H9 (cell line): ENCODE results near the gene DMTF1. TPM values are rescaled to one million over a fixed set of nuclear protein-coding genes. Genes with fewer than 3 reads are reported as not detected.
"Not testable (repeated sequence)": the region's sequence is repeated elsewhere in the genome, so short reads cannot be mapped to it uniquely, and the experiment has no call there.

Source experiments
- DNase-seq: peaks from one replicate; pipeline ENCODE4 v3.0.0-alpha.2; 2017
- H2AFZ ChIP-seq: one replicate; pipeline ENCODE4 v1.6.1; 2013; ENCODE audit warnings: mild to moderate bottlenecking, low read length, control low read depth, moderate library complexity
- H2AK5ac ChIP-seq: 2 replicates; pipeline ENCODE4 v1.6.1; 2013; ENCODE audit warnings: low read length, control low read depth, mixed read lengths; ENCODE audit not compliant: insufficient read length
- H2BK120ac ChIP-seq: one replicate; pipeline ENCODE4 v1.6.1; 2013; ENCODE audit warnings: low read depth, mild to moderate bottlenecking, low read length, control low read depth, inconsistent platforms; ENCODE audit not compliant: poor library complexity, severe bottlenecking
- H2BK12ac ChIP-seq: 2 replicates; pipeline ENCODE4 v1.6.1; 2013; ENCODE audit warnings: low read length, control low read depth, mixed read lengths, low read depth; ENCODE audit not compliant: insufficient read length
- H2BK15ac ChIP-seq: 2 replicates; pipeline ENCODE4 v1.6.1; 2013; ENCODE audit warnings: low read depth, low read length, control low read depth
- H2BK20ac ChIP-seq: one replicate; pipeline ENCODE4 v1.6.1; 2013; ENCODE audit warnings: low read depth, mild to moderate bottlenecking, low read length, control low read depth, inconsistent platforms; ENCODE audit not compliant: poor library complexity, severe bottlenecking
- H2BK5ac ChIP-seq: 2 replicates; pipeline ENCODE4 v1.6.1; 2013; ENCODE audit warnings: low read length, control low read depth, mixed read lengths; ENCODE audit not compliant: insufficient read length
- H3K14ac ChIP-seq: 2 replicates; pipeline ENCODE4 v1.6.1; 2013; ENCODE audit warnings: low read length, control low read depth; ENCODE audit not compliant: insufficient read depth
- H3K18ac ChIP-seq: 2 replicates; pipeline ENCODE4 v1.6.1; 2013; ENCODE audit warnings: low read depth, mild to moderate bottlenecking, mixed read lengths, low read length, control low read depth; ENCODE audit not compliant: insufficient read length
- H3K23ac ChIP-seq: 2 replicates; pipeline ENCODE4 v1.6.1; 2013; ENCODE audit warnings: low read length, control low read depth, mixed read lengths, low read depth; ENCODE audit not compliant: insufficient read length
- H3K23me2 ChIP-seq: 2 replicates; pipeline ENCODE4 v1.6.1; 2013; ENCODE audit warnings: low read depth, mild to moderate bottlenecking, mixed read lengths, low read length, control low read depth; ENCODE audit not compliant: insufficient read length, poor library complexity, severe bottlenecking
- H3K27ac ChIP-seq: 2 replicates; pipeline ENCODE4 v1.5.1; 2013; ENCODE audit warnings: low read length, control low read depth, mixed read lengths, low read depth; ENCODE audit not compliant: insufficient read length
- H3K27me3 ChIP-seq: 2 replicates; pipeline ENCODE4 v1.6.1; 2013; ENCODE audit warnings: low read length, control low read depth, inconsistent platforms; ENCODE audit not compliant: insufficient read depth
- H3K4ac ChIP-seq: 2 replicates; pipeline ENCODE4 v1.6.1; 2013; ENCODE audit warnings: low read depth, mild to moderate bottlenecking, control low read depth, inconsistent platforms, low read length, moderate library complexity
- H3K4me1 ChIP-seq: 2 replicates; pipeline ENCODE4 v1.6.1; 2013; ENCODE audit warnings: low read length, control low read depth, inconsistent platforms; ENCODE audit not compliant: insufficient read depth
- H3K4me2 ChIP-seq: 2 replicates; pipeline ENCODE4 v1.6.1; 2013; ENCODE audit warnings: low read length, control low read depth, mixed read lengths; ENCODE audit not compliant: insufficient read length, insufficient read depth
- H3K56ac ChIP-seq: 2 replicates; pipeline ENCODE4 v1.6.1; 2013; ENCODE audit warnings: low read depth, mild to moderate bottlenecking, mixed read lengths, low read length, control low read depth; ENCODE audit not compliant: insufficient read length
- H3K79me1 ChIP-seq: 2 replicates; pipeline ENCODE4 v1.6.1; 2013; ENCODE audit warnings: low read depth, mild to moderate bottlenecking, moderate library complexity, low read length, control low read depth, inconsistent platforms; ENCODE audit not compliant: insufficient read depth, poor library complexity, severe bottlenecking
- H3K79me2 ChIP-seq: 2 replicates; pipeline ENCODE4 v1.6.1; 2013; ENCODE audit warnings: low read length, control low read depth, inconsistent platforms; ENCODE audit not compliant: insufficient read depth
- H3K9ac ChIP-seq: 2 replicates; pipeline ENCODE4 v1.6.1; 2013; ENCODE audit warnings: low read length, control low read depth, mixed read lengths; ENCODE audit not compliant: insufficient read length; ENCODE audit errors: extremely low read depth
- H3K9me3 ChIP-seq: one replicate; pipeline ENCODE4 v1.6.1; 2013; ENCODE audit warnings: low read depth, low read length, inconsistent platforms; ENCODE audit not compliant: control insufficient read depth
- H3T11ph ChIP-seq: one replicate; pipeline ENCODE4 v1.6.1; 2013; ENCODE audit warnings: mild to moderate bottlenecking, low read length, control low read depth, inconsistent platforms
- H4K20me1 ChIP-seq: one replicate; pipeline ENCODE4 v1.6.1; 2013; ENCODE audit not compliant: control insufficient read depth, insufficient read length, insufficient read depth
- H4K5ac ChIP-seq: 2 replicates; pipeline ENCODE4 v1.6.1; 2013; ENCODE audit warnings: low read depth, mild to moderate bottlenecking, mixed read lengths, low read length, control low read depth; ENCODE audit not compliant: insufficient read length
- H4K8ac ChIP-seq: replicated peaks from 2 replicates; pipeline ENCODE4 v1.6.1; 2013; ENCODE audit warnings: low read length, control low read depth, mixed read lengths, low read depth; ENCODE audit not compliant: insufficient read length
- H4K91ac ChIP-seq: 2 replicates; pipeline ENCODE4 v1.6.1; 2013; ENCODE audit warnings: low read depth, mild to moderate bottlenecking, moderate library complexity, mixed read lengths, low read length, control low read depth; ENCODE audit not compliant: insufficient read length
- H3K27ac Mint-ChIP-seq, 3 experiments: 2 replicates in 2 of 3; 3 replicates in 1 of 3; pipeline ENCODE4 v1.8.0; 2020 to 2021; ENCODE audit warnings: mixed read lengths in 3 of 3, mild to moderate bottlenecking in 1 of 3, moderate library complexity in 1 of 3
- H3K27me3 Mint-ChIP-seq: 2 replicates; pipeline ENCODE4 v1.8.0; 2021; ENCODE audit warnings: low read depth, mild to moderate bottlenecking, moderate library complexity, mixed read lengths
- H3K36me3 Mint-ChIP-seq, 3 experiments: 2 replicates in 2 of 3; 3 replicates in 1 of 3; pipeline ENCODE4 v1.8.0; 2020 to 2021; ENCODE audit warnings: low read depth in 3 of 3, mixed read lengths in 3 of 3; ENCODE audit not compliant: insufficient read depth in 1 of 3
- H3K4me1 Mint-ChIP-seq, 2 experiments: 2 replicates each; pipeline ENCODE4 v1.8.0; 2020; ENCODE audit warnings: mixed read lengths in 2 of 2
- H3K4me3 Mint-ChIP-seq, 2 experiments: 2 replicates in 1 of 2; 3 replicates in 1 of 2; pipeline ENCODE4 v1.8.0; 2020 to 2021; ENCODE audit warnings: mild to moderate bottlenecking in 2 of 2, mixed read lengths in 2 of 2, moderate library complexity in 1 of 2
- H3K9me3 Mint-ChIP-seq, 2 experiments: 2 replicates in 1 of 2; 3 replicates in 1 of 2; pipeline ENCODE4 v1.8.0; 2020; ENCODE audit warnings: mild to moderate bottlenecking in 2 of 2, mixed read lengths in 2 of 2, moderate library complexity in 1 of 2
- WGBS: extraction: QIAGEN DNeasy Blood & Tissue Kit; methylation state at CpG from one replicate; pipeline ENCODE4 v1.1.7; 2013; ENCODE audit warnings: missing lambda C conversion rate, low lambda C conversion rate, mixed read lengths; ENCODE audit not compliant: insufficient read length; ENCODE audit errors: extremely low coverage; 5-methylcytosine and 5-hydroxymethylcytosine counted together
- total RNA-seq: library from RNA; stranded (reverse); gene quantifications from 2 replicates; pipeline ENCODE4 v1.2.1, GENCODE V29; 2021

The DMTF1 gene
- total RNA-seq, 1 experiment from 2014 or later = 111 TPM

DNA sequence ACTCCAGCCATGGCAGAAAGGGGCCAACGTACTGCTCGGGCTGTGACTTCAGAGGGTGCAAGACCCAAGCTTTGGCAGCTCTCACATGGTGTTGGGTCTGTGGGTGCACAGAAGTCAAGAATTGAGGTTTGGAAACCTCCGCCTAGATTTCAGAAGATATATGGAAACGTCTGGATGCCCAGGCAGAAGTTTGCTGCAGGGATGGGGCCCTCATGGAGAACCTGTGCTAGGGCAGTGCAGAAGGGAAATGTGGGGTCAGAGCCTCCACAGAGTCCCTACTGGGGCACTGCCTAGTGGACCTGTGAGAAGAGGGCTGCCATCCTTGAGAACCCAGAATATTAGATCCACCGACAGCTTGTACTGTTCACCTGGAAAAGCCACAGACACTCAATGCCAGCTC is 93.4 kb downstream of the DMTF1 start:
- H3K23me2 ChIP-seq, H4K5ac ChIP-seq, H2BK5ac ChIP-seq, H4K20me1 ChIP-seq, H2AK5ac ChIP-seq, H3K9me3 ChIP-seq, H3K4me2 ChIP-seq, H3K4me3 Mint-ChIP-seq, H2BK120ac ChIP-seq, H3K27ac ChIP-seq, H3K18ac ChIP-seq, H2BK15ac ChIP-seq, H3K27me3 ChIP-seq, H3K79me2 ChIP-seq, H3K79me1 ChIP-seq, DNase-seq, H3K14ac ChIP-seq, H4K91ac ChIP-seq, H2BK12ac ChIP-seq, H3K4ac ChIP-seq, H3K23ac ChIP-seq, H2BK20ac ChIP-seq, H3T11ph ChIP-seq, H3K56ac ChIP-seq, H3K4me1 ChIP-seq, H3K27me3 Mint-ChIP-seq, H3K4me1 Mint-ChIP-seq, H3K9ac ChIP-seq, H4K8ac ChIP-seq, H3K27ac Mint-ChIP-seq, H2AFZ ChIP-seq: not testable (repeated sequence)
- Mint-ChIP-seq H3K9me3 (peaks cover 26 to 35% of the 10 kb centered on the region in 2 experiments), H3K36me3 (peaks cover 8 to 25% (median 19%) of the 10 kb centered on the region in 3 experiments)
- no CpG with 5 or more reads among the region's 5 CpGs for WGBS

Other genes starting within 250 kb of the DMTF1 start
- 36.8 and 39.0 TPM in 2 replicates for gene ELAPOR2, start 92.8 kb upstream of the DMTF1 start, total RNA-seq
- gene TMEM243, start 67.3 kb downstream of the DMTF1 start, total RNA-seq = 23.5 and 23.7 TPM in 2 replicates
- 6.0 and 6.2 TPM in 2 replicates for gene CROT, start 193.2 kb downstream of the DMTF1 start, total RNA-seq